ENCODE results near the gene CCT8.
"Not testable (repeated sequence)": the region's sequence is repeated elsewhere in the genome, so short reads cannot be mapped to it uniquely, and the experiment has no call there.

CCT8 gene

DNA sequence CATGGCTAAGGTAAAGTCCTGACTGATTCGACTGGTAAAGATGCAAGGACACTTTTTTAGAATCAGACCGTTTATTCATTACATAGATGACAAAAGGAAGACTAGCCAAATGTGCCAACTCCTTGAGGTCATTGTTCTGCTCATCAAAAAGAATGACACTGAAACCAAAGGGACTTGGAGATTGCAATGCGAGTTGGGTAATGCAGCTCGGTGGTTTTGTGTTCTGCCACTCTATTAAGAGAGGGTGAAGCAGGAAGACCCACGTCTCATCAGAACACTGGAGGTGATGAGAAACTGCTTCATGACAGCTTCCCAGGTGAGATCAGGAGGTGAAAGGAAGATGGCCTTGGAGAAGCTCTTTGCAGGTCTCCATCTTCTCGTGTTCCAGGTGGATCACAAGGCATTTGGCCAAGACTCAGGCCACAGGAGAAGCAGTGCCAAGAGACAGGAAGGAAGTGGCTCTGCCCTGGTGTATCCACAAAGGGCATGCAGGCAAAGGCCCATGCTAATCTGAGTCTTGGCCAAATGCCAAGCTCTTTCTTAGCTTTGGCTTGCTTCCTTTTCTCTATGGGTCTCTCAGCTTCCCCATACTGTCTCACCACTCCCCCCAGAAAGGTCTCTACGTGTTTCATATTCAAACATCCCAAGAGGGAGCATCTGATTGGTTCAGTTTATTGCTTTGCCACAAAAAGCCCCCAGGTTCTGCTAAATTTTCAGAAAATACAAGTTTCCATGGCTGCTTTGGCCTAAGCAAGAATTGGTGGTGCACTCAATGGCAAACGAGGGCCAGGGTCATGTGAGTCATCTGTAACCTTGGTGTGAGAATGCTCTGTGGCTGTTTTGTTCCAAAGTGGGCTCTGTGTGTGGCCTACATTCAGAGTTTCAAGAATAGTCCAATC is 5.7 kb upstream of the CCT8 start:
- DNase-seq (ENCODE audit: low spot score): peak; percentile 61

DNA sequence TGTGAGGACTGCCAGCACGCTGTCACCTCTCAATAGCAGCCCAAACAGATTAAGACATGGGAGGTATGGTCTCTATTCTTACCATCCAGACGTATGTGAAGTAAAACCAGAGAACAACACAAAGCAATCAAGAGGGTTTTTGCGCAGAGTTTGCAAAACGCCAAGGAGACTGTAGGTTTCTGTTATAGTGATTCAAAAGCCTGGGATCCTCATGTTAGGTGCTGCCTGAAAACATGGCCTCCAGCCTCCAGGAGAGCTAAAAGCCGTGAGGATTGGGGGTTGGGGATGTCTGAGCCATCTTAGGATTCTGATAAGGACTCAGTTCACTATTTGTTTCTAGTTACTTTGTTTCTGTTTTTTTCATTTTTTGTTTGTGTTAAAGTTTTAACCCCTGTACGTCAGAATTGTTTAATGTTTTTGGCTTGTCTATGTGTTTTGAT is 4.2 kb upstream of the CCT8 start:
- DNase-seq (ENCODE audit: low spot score): no peak

DNA sequence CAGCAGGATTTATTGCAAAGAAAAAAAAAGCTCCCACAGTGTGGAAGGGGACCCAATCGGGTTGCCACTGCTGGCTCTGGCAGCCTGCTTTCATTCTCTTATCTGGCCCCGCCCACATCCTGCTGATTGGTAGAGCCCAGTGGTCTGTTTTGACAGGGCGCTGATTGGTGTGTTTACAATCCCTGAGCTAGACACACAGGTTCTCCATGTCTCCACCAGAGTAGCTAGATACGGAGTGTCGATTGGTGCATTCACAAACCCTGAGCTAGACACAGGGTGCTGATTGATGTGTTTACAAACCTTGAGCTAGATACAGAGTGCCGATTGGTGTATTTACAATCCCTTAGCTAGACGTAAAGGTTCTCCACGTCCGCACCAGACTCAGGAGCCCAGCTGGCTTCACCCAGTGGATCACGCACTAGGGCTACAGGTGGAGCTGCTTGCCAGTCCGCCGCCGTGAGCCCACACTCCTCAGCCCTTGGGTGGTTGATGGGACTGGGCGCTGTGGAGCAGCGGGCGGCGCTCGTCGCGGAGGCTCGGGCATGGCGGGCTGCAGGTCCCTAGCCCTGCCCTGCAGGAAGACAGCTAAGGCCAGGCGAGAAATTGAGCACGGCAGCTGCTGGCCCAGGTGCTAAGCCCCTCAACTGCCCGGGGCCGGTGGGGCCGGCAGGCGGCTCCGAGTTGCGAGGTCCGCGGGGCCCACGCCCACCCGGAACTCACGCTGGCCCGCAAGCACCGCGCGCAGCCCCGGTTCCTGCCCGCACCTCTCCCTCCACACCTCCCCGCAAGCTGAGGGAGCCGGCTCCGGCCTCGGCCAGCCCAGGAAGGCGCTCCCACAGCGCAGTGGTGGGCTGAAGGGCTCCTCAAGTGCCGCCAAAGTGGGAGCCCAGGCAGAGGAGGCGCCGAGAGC is 3.5 kb upstream of the CCT8 start:
- DNase-seq (ENCODE audit: low spot score): not testable (repeated sequence)

DNA sequence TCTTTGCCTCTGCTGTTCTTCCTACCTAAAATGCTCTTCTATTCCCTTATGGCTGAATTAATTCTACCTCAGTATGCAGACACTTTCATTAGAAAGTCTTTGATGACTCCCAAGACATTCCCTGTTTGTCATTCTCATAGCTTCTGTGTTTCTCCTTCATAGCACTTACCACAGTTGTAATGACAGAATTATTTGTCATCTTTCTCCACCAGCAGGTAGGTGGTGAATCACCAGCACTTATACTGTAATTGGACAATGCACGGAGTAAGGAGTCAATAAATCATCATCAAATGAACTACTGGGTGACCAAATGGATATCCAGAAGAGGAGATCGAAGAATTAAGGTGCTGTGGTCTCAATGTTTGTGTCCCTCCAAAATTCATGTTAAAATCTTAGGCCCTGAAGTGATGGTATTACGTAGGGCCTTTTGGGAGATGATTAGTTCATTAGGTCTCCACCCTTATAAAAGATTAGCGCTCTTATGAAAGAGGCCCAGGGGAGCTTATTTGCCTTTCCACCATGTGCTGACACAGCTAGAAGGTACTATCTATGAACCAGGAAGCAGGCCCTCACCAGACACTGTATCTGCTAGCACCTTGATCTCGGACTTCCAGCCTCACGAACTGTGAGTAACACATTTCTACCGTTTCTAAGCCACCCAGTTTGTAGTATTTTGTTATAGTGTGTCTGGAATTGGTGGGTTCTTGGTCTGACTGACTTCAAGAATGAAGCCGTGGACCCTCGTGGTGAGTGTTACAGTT is 2.4 kb upstream of the CCT8 start:
- DNase-seq (ENCODE audit: low spot score): no peak

DNA sequence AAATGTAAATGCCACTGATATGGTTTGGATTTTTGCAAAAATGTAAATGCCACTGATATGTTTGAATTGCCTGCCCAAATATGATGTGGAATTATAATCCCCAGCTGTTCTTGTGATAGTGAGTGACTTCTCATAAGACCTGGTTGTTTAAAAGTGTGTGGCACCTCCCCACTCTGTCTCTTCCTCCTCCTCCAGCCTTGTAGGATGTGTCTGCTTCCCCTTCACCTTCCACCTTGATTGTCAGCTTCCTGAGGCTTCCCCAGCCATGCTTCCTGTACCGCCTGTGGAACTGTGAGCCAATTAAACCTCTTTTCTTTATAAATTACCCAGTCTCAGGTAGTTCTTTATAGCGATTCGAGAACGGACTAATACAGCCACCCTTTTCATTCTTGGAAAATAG is 1.3 kb upstream of the CCT8 start:
- no peak for DNase-seq (ENCODE audit: low spot score)

DNA sequence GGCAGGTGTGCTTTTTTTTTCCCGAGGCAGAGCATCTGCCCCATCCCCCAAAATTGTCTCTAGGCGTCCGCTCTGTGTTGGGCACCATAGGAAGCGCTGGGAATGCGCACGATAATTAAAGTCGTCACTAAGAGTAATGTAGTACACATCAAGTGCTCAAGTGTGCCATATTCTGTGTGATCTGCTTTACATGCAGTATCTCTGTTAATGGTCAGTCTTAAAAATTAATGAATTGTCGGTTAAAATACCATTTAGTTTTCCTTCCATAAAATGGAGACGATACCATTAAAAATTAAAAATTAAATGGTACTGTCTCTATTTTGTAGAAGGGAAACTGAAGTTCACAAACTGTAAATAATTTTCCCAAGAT is 544 bp upstream of the CCT8 start:
- no peak for DNase-seq (ENCODE audit: low spot score)

DNA sequence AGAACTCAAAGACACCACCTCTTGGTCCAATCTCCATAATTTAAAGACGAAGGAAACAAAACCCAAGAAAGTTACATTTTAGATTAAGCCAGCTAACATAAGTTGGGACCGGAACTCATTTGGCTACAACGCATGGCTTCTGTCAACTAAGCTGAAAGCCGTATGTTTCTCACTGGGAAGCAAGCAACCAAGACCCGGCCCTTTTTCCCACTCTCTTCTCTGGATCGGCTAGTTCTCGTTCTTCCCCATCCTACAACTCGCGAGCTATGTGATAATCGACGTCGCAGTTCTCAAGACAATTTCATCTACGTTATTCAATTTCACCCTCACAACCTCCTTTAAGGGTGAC is 601 bp downstream of the CCT8 start:
- no peak for DNase-seq (ENCODE audit: low spot score)

DNA sequence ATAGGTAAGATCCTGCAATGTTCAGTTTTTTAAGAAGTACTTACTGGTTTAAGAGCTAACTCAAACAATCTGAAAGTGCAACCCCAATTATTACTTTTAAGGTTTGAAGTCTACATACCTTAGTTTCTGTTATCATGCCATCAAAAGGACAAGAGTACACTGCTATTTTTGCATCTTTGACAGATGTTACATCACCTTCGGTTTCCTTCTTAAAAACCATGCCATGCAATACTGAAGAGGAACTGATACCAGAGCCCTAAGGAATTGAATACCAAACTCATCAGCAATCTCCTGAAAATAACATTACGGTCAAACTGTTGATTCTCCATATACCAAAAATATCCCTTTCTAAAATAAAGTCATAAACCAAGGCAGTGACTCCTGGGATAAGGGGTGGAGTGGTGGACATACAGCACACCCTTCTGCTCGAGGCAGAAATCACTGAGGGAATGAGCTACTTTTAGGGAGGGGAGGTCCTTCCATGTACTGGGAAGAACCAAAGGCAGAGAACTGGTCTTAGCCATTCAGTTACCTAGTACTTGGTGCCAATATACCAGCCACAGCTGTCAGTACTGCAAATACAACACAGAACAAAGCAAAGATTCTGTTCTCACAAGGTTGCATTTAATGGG is 8.5 kb downstream of the CCT8 start:
- DNase-seq (ENCODE audit: low spot score): no peak

DNA sequence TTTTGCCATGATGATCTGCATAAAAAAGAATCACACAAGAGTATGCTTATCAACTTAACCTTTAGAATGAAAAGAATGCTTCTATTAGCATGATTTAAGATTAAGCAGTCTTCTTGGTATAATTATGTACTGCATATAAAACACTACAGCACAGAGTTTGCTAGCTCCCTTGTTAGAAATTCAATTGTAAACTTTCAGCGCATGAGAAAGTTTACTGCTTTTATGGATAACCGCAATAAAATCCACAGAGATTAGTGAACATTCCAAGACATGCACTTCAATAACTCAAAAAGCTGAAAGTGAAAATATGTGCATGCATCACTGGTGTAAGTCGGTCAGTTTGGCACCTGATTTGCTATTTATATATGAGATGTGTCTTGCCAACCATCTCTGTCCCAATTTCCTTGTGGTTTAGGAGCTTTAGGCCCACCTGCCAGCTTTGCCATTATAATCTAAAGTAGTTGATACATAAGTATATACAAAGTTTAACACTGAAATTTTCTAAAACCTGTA is 16.9 kb downstream of the CCT8 start:
- no peak for DNase-seq (ENCODE audit: low spot score)

DNA sequence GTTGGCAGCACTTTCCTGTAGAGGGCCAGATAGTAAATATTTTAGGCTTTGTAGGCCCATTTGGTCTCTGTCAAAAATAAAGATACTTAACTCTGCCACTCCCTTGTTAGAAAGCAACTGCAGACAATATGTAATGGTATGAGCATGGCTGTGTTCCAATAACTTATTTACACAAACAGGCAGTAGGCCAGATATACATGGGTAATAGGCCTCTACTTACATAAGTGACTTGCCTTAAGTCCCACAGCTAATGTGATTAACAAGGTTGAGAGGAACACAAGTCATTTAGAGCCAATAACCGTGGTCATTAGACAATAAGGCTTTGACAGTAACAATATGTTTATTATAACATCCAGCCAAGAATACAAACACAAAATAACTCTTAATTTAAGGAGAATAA is 17.4 kb downstream of the CCT8 start:
- DNase-seq (ENCODE audit: low spot score): no peak

DNA sequence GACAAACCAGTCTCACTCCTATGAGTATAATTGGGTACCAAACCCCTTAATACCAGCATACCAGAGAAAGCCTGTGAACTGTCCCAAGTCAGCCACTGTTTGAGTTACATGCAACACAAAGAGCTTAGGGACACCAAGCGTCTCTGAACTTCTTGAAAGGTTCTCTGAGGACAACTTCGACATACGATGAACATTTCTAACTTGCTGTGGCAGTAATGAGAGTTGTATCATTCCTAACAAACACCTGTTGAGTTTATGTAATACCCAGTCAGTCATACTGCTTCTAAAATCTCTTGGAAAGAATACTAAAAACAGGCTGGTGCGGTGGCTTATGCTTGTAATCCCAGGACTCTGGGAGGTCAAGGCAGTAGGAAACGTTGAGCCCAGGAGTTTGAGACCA is 18.4 kb downstream of the CCT8 start:
- no peak for DNase-seq (ENCODE audit: low spot score)

DNA sequence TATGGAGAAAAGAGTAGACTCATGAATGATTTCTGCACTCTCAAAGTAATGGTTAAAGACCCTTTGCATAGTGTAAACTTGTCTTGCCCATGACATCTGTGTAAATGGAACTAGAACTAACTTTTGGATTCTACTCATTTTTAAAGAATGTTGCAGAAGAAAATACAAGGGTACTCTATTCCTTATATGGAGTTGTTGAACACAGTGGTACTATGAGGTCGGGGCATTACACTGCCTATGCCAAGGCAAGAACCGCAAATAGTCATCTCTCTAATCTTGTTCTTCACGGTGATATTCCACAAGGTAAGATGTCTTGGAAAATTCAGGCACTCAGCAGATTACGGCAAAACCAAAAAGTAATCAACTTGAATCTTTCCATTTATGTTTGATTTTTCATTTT is 19.8 kb downstream of the CCT8 start:
- DNase-seq (ENCODE audit: low spot score): no peak

DNA sequence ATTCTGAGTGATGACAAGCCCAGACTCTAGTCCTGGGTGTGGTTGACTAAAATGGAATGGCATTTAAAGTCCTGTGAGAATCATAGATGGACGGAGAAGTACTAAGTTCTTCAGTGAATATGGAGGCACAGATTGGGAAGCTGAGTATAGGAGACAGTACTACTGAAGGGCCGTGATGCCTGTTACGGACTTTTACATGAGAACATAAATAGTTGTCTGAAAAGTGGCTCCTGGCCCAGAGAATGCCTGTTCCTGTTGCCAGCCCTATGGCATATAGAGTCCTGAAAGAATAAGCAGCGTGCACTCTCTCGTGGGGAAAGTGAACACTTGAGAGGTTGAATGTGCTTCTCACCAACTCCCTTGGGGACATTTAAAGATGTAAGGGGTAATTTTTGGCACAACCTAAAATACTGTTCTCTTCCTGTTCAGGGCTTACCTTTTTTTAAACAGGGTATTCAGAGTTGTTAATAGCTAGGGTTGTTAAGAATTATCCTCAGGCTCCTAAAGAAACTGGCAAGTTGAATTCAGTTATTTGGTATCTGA is 20.4 kb downstream of the CCT8 start:
- no peak for DNase-seq (ENCODE audit: low spot score)

DNA sequence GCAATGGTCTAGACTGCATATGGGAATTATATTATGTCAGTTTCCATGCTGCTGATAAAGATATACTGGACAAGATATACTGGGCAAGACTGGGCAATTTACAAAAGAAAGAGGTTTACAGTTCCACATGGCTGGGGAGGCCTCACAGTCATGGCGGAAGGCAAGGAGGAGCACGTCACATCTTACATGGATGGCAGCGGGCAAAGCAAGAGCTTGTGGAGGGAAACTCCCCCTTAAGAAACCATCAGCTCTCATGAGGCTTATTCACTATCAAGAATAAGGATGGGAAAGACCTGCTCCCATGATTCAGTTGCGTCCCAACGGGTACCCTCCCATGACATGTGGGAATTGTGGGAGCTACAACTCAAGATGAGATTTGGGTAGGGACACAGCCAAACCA is 21.2 kb downstream of the CCT8 start:
- DNase-seq (ENCODE audit: low spot score): no peak

DNA sequence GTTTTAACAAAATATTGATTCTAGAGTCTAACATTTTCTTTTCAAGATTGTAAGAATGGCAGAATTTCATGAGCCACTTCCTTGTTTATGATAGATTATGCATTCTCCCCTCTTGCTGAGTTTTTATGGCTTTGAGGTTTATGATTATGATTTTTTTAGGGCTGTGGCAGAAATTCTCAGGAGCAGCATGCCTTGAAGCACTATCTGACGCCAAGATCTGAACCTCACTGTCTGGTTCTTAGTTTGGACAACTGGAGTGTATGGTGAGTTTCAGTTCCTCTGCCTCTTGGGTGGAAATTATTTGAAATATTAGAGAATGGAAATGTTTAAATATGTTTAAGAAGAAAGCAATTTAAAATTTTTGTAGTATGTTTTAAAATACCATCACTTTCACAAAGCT is 38.8 kb downstream of the CCT8 start:
- DNase-seq (ENCODE audit: low spot score): no peak

DNA sequence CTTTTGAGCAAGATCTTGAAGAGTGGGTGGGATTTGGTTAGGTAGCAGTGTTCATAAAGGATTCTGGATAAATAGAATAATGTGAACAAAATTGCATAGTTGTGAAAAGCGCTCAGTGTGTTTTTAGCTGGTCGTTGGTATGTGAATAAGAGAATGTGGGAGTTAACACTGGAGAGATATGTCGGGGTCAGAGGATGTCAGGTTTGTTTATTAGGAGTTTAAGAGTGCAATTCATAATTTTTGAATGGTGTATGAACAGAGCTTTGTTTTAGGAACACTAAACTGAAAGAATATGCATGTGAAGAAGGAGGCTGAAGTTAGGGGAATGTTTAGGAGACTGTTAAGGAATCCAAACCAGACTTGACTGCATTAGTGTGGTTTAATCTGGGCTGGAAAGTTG is 39.6 kb downstream of the CCT8 start:
- no peak for DNase-seq (ENCODE audit: low spot score)

DNA sequence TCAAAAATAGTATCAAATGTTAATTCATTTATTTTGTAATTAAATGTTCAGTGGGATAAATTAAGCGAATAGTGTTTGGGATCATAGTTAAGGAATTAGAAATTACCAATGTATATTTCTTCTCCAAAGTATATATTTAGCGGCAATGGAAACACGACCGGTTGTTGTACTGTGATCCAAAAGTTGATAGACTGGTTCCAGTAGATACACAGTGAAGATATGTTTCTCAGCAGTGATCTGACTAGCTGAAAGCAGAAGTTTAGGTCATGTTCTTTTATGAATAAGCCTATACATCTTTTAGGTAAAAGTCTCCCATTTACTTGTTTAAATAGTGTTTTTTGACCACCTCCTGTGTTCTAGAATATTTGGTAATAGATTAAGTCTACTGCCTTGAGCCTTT is 40.1 kb downstream of the CCT8 start:
- no peak for DNase-seq (ENCODE audit: low spot score)

DNA sequence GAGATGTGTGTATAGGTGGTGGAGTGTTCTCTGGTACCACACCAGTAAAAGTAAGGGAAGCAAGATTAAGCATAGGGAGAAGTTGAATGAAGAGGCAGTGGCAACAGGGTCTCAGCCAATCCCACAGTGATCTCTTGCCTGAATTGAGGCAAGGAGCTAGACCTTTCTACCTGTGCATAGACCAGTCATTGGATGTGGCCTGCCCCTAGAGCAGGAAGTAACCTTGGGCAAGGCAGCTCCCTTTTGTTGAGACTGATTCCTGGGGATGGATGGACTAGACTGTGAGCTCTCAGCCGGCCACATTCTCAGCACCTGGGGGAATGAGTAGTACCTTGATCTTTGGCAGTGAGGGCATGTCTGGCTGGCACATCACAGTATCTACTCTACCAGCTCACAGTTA is 42.5 kb downstream of the CCT8 start:
- no peak for DNase-seq (ENCODE audit: low spot score)

DNA sequence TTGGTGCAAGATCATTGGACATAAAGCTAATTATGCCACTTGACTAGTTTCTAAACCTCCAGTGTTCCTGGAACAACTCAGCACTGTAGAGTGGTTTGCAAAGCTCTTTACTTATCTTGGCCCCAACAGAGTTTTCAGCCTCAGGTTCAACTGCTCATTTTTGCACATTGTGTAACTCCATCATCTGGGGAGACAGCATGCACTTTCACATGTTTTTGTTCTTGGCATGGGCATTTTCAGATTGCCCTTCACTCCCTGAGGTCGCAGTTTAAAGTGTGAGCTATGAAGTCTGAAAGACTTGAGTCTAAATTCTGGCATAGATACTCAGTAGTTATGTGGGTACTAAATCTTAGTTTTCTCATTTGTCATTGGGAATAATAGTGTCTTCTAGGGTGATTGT is 43.9 kb downstream of the CCT8 start:
- DNase-seq (ENCODE audit: low spot score): no peak

DNA sequence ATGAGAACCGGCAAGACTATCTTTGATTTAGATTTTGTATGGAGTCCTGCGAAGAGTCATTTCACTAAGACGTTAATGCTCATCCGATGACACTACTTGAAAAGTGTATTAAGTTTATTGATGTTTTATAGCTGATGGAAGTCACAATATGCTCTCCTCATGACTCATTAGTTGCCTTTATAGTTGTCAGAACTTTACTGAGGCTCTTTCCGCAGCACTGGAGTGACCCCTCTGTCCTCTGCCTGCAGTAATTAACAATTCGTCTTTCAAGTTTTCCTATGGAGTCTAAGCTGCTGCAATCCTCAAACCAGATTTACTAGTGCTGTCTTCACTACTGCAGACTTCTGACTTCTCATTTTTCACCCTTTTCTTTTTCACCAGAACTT is 48.1 kb downstream of the CCT8 start:
- DNase-seq (ENCODE audit: low spot score): no peak

DNA sequence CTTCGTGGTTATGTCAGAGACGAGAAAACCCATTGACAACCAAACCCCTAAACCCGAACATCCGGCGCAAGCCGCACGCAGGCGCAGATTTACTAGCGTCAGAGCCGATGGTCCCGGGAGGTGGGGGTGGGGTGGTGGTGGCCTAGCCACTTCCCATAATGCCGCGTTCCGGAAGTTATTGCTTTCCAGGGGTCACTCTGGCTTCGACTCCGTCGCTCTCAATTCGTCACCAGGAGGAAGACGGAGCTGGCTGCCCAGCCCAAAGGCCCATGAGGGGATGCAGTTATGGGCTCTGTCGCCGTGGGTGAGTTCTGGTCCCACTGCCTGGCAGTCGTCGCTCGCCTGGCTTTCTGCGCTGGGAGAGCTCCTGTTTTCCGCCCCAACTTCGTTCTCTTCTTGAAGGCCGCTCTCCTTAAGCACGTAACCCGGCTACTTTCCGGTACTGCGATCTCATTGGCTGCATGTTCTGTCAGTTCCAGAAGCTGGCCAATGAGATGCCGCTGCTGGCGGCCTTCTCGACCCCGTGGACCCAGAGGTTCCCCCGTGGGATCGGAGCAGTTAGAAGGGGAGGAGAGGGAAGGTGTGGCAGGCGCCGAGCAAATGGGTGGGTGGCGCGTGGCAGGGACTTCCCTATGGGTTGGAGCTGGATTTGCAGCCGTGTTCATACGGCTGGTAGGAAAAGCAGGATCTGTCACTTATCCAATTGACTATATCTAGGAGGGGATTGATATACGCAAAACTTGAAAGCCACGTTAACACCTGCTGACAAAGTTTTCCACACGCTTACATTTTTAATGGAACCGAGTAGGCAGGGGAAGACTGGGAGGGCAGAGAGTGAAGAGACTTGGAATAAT is 48.7 kb downstream of the CCT8 start, which contains the start of gene USP16:
Gene USP16 (plus strand): TSS at position 195 of the 854 bp plus-strand sequence. CDS start 3,246 bp downstream, outside the sequence.
- DNase-seq (ENCODE audit: low spot score): peak; percentile 97

Measured in globus pallidus (tissue), 1 donor.